Kasumi-1 (cell line): ENCODE data around the gene TBC1D16.

Experiments
- DNase-seq, 2 experiments: peaks; one replicate each; lab custom pipeline; 2025; lab: John Stamatoyannopoulos, UW

Gene TBC1D16

DNA sequence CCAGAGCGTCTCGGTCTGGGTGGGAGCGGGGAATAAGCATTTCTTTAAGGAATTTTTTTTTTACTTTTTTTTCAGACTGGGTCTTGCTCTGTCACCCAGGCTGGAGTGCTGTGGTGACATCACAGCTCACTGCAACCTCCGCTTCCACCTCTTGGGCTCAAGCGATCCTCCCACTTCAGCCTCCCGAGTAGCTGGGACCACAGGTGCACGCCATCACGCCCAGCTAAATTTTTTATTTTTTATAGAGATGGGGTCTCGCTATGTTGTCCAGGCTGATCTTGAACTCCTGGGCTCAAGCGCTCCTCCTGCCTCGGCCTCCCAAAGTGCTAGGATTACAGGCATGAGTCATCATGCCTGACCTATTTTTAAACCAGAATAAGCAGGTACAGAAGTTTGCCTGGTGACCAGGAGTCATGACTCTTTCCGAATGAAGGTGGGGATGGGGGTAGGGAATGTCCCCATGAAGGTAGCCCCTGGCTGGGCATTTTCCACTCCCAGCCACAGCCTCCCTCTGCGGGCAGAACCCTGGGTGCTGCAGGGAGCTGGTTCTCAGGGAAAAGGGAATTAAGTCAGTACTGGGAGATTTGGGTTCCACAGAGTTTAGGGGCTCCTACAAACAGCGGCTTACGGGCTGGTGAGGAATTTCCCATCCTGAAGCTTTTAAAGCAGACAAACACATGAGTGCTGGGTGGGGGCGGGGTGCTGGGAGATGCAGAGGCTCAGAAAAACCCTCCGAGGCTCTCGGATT, 48.3 kb downstream of the TBC1D16 start:
- no peak for DNase-seq

DNA sequence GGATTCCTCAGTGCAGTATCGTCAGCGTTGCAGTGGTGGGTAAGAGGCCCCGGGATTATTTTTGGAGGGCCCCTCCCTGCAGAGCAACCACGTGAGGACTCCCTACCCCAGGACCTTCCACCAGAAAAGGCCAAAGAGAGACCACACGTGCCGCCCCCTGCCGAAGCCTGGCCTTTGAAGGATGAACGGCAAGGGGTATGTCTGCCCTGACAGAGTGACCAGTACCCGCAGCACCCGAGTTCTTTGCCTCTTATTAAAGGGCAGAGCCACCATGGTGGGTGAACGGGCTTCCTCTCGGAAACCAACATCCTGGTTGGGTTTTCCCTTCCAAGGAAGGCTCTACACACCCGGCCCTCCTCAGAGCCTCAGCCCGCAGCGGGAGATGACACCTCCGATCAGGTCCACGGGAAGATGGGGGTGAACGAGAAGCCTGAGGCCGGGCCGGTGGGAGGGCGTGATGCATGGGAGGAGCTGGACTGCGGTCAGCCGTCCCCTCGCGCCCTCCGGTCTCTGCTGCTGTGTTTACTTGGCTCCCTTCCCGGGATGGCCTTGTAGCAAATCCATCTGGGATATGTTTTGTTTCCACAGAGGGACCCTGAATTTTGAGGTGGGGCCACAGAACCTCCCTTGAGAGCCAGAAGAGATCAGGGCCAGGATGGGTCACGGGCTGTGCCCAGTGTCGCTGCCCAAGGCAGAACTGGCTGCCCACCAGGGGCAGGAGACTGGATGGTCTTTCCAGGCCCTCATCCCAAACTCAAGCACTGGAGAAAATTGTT, 49.1 kb downstream of the TBC1D16 start:
- no peak for DNase-seq

DNA sequence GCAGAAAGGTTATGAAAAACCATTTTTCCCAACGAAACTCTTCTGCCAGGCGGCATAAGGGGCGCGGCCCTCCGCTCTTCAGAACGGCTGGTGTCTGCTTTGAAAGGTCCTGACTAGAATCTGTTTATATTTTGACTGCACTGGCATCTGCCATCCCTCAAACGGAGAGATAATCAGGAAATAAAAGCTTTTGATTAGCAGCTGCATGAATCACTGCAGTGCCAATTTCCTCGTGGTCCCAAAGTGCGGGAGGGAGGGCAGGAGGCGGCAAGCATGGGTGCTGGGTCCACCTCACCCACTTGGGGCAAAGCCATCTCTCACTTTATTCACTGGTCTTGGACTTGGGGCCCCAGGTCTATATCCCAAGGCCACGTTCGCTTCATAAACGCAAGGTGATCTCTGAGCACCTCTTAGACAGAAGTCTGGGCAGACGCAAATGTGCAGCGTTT, 49.7 kb downstream of the TBC1D16 start:
- DNase-seq, result no peak

DNA sequence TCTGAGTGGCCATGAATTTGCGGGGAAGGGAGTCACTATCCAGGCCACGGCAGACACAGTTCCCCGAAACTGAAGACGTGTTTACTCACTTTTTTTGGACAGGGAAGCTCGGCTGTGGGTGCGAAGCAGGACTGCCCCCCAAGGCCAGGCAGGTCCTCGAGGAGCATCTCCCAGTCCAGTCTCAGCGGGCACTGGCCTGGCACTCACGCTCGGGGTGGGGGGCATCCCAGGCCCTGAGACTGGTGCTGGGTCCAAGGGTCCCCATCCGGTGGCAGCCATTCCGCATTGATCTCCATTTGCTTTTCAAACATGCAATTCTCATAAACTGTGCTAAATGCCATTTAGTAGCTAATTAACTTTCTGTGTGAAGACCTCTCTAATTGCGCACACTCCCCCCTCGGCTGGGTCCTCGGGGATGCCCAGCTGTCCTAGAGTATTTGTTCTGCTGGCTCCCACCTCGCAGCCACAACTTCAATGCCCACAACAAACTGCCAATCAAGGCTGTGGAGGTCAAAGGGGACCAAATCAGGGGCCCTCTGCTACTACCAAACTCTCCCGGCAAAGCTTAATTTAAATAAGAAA, 50.2 kb downstream of the TBC1D16 start:
- no peak for DNase-seq

DNA sequence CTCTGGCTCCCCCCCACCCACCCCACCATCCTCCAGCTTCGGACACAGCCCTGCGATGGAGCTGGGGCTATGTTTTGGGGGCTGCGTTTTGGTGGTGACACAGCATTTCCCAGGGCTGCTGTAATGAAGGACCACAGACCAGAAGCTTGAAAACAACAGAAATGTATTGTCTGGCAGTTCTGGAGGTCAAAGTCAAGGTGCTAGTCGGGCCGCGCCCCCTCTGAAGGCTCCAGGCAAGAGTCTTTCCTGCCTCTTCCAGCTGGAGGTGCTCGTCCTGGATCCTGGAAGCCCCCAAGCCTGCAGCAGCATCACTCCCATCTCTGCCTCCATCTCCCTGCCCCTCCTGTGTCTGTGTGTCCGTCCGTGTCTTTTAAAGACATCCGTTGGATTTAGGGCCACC, 50.8 kb downstream of the TBC1D16 start:
- no peak for DNase-seq

DNA sequence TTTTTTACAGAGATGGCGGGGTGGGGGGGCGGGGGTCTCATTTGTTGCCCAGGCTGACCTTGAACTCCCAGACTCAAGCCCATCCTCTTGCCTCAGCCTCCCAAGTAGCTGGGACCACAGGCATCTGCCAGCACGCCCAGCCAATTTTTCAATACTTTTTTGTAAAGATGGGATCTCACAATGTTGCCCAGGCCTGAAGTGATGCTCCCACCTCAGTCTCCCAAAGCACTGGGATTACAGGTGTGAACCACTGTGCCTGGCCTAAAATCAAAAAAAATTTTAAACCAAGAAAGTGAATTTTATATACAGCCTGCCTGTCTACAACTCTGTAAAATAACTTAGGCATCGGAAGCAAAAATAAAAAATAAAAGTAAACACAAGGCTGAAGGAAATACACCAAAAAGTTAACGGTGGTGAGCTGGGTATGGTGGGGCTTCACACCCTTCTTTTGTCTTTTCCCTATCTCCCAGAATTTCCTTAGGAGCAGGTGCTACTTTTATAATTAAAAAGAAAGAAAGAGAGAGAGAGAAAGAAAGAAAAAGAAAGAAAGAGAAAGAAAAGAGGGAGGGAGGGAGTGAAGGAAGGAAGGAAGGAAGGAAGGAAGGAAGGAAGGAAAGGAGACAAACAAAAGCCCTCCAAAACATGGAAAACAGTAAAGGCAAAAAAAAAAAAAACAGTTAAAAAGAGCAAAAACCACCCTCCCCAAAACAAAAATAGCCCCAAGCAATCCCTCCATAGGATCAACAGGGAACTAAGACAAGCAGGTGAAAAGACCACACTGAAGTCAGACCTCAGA, 51.4 kb downstream of the TBC1D16 start:
- DNase-seq, result no peak

DNA sequence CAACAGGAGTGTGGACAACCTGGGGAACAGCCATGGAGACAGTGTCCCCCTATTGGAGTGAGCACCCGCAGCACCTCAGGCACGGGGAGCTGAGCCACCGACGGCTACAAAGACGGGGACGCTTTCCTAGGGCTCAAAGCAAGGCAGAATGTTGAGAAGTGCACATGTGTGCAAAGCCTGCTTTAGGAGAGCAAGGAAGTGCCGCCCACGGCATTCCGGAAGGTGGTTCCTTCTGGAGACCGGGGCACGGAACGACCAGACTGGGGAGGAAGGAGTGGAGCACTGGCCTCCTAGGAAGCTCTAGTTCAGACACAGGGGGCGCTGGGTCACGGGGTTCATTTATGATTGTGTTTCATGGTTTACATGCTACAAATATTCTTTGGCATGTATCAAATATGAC, 52.2 kb downstream of the TBC1D16 start:
- no peak for DNase-seq

DNA sequence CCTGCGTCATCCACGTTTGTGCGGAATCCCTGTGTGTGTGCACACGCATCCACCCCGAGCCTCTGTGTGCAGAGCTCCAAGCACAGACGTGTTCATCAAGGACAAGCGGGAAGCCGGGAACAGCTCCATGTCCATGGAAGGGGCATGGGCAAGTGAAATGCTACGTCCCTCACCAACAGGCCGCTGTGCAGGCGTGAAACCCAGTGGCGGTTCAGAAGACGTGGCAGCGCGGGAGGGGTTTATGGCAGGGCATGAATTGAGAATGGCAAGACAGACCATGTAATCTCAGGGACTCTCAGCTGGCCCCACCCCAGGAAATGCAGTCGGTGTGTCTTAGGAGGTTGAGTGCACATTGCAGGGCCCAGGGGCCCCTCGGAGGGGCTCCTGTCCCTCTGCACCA, 52.7 kb downstream of the TBC1D16 start:
- DNase-seq, result no peak

DNA sequence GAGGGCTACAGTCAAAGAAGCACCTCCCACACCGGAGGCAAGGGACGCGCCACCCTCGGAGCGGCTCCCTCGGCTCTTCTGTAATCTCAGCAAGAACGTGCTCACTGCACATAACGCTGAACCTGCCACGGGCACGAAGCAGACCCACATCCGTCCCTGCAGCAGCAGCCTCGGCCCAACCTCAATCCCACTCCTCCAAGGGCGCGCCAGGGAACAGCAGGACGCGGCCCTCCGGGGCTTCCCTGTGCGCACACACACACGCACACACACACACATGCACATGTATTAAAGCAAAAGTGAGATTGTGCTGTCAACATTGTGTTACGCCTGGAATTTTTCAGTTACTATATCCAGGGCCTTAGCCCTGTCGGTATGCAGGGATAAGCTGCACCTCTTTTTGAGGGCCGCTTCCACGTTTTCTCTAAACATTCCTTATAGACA, 54.0 kb downstream of the TBC1D16 start:
- no peak for DNase-seq

DNA sequence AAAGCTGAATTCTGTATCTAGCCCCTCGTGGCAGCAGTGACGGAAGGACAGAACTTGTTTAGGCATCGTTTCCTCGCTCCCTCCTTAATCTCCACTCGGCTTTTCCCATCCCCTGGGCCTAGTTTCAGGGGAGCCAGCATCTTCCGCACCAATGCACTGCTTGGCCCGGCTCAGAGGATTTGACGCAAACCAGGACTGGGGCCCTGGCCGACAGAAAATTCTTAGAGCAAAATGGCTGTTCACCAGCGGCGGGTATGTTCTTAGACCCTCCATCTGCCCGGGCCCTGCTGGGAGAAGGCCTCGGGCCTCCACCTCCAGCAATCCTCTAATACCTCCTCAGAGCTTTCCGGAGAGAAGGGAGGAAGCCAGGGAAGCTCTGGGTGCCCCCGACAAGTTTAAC, 54.6 kb downstream of the TBC1D16 start:
- no peak for DNase-seq

DNA sequence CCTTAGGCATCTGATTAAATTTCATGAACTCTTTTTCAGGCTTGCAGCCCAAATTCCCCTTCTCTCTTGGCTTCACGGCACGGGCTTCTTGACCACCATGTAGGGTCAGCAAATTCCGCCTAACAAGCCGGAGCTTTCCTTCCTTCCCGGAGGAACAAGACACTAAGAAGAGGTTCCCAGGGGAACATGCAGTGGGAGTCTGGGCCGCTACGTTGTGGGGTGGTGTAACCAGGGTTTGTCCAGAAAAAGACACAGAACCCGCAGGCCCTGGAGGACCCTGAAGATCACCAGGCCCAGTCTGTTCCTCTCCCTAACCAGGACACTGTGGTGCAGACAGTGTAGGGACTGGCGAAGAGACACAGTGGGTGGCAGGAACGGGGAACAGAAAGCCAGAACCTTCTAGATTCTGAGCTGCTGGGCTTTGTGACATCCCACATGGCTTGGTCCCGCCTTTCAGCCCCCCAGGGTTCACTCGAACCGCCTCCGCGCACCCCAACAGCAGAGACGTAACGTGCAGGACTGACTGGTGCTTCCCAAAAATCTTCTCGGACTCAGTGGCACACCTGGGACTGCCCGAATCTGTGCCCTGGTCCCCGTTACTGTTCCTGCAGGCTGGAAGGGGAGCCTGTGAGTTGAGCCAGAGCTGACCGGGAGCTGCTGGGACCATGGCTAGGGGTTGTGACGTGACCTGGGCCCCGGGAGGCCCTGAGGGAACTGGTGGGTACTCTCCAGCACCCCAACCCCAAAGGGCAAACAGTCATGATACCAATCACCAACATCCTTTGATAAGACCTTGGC, 55.2 kb downstream of the TBC1D16 start:
- DNase-seq, result no peak

DNA sequence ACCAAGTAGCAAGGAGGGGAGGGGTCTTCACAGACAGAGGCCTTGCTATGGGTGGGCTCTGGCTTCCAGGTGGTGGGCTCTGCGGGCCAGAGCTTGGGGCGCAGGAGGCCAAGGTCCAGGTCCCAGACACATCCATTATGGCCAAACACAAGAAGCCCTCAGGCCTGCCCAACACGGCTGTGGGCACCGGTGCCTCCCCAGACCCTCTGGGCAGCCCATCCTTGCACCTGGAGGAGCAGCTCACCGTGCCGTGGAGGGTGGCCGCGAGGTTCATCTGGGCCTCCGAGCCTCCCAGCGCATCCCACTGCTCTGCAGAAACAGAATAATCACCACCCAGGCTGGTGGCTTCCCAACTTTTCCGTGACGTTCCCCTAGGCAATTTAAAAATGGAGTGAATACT, 55.9 kb downstream of the TBC1D16 start:
- no peak for DNase-seq

DNA sequence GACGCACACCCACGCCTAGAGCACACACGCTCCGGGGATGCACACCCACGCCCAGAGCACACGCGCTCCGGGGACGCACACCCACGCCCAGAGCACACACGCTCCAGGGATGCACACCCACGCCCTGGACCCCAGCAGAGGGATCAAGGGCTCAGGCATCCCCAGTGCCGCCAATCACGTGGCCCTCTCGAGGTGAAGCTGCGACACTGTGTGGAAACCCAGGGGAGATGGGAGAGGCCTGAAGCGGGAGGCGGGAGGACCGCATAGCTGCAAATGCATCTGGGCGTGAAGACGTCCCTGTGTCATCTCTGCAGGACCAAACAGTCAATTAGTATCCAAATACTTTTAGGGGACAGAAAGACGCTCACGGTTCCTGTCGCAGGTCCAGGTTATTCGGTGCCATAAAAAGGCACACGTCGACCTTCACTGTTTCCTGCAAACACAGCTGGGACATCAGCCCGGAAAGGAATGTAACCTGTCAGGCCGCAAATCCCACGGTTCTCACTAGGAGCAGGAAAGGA, 56.4 kb downstream of the TBC1D16 start:
- DNase-seq, result no peak

DNA sequence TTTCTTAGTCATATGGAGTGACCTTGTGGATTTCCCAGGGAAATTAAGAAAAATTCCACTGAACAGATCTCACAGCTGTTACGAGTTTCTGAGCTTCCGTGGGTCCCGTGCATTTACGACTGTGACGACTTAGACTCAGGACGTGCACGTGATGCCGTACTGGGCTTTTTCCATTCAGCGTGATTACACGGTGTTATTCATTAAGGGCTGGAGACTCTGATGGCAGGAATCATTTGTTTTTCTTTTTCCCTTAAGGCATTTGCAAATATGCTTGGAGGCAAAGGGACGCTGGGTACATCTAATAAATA, 57.2 kb downstream of the TBC1D16 start:
- DNase-seq, result no peak

DNA sequence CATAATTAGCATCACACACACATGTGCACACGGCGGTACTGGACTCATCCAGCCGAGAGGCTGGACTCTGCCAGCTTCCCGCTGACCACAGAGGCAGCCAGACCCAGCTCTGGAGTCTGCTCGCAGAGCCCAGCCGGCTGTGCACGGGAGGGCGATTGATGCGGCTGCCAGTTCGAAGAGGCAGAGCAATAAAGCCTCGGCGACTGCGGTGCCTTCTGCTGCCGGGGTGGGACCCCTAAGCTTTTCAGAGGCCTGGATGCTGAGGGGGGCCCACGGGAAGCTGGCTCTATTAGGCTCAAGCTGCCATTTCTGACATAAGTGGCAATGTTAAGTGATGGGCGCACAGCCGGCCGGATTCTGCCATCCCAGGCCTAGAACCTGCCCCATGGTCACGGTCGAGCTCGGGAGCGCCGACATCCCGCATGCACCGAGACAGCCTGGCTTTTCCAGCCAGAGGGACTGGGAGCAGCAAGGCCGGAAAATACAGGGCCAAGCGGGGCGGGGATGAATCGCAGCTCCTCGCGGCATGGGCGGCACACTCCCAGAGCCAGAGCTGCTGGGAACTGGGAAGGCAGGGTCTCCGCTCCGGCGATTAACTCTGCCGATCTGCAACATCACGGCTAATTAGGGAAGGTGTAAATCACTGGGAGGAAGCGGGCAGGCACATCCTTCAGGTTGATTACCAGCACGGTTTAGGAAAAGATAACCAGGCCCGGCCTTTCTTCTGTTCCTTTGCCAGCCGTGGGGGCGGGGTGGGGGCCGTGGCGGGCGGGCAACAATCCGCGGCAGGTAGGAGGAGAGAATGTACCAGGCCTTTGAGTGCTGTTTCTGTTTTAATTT, 57.7 kb downstream of the TBC1D16 start:
- no peak for DNase-seq

DNA sequence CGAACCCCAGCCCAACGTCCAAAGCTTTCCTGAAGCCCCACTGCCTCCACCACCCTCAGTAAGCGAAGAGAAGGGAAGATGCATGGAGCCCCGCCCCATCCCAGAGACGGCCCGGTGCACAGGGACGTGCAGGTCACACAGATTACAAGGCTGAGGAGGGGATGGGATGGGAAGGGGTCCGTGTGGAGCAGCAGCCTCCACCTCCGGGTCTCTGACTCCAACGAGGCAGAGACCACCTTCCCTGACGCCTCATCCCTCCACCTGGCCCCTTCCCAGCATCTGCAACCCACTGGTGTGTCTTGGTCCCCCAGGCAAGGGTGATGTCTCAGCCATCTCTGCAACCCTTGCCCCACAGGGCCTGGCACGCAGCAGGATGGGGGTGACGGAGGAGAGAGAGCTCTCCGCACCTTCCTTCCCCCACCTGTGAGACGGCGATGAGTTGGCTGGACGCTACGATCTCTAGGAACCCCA, 58.5 kb downstream of the TBC1D16 start:
- DNase-seq, result no peak

DNA sequence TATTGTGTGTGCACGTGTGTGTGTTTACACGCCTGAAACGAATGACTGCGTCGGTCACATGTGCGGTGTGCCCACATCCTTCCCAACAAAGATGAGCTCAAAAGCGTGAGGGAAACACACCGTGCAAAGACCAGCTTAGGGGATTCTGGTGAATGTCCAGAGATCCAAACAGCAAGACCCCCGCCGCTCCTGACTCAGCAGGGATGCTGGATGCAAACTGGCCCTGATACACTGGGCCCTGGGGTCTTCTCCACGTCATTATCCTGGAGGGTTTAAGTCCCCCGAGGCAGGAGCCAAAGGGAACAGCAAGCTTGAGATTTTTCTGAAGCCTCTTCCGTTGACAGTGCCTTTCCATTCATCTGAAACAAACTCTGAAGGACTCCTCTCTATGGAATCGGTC, 59.2 kb downstream of the TBC1D16 start:
- DNase-seq, result no peak

DNA sequence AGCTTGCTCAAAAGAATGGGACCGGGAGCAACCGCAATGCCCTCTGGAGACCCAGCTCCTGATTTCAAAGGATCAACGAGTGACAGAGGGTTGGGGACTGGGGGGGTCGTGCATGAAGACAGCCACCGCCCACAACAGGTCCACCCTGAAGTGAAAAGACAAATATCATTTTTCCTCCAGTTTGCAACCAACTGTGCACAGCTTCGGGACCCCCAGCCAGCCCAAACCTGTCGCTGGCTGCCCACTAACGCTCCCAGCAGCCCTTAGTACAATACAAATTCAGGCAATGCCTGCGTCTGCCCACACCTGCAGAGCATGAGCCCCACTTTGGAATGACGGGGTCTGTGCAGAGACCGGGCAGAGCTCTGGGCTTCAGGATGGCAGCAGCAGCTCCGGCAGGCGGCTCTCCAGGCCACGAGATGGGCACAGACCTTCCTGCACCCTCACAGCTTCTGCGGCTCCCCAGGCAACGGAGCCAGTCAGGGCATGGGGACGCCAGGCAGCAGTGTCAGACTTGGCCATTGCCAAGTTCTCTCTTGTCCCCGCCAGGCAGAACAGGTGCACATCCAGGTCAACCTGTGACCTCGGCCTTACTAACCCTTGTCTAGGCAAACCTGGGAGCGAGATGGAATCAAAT, 60.1 kb downstream of the TBC1D16 start:
- no peak for DNase-seq

DNA sequence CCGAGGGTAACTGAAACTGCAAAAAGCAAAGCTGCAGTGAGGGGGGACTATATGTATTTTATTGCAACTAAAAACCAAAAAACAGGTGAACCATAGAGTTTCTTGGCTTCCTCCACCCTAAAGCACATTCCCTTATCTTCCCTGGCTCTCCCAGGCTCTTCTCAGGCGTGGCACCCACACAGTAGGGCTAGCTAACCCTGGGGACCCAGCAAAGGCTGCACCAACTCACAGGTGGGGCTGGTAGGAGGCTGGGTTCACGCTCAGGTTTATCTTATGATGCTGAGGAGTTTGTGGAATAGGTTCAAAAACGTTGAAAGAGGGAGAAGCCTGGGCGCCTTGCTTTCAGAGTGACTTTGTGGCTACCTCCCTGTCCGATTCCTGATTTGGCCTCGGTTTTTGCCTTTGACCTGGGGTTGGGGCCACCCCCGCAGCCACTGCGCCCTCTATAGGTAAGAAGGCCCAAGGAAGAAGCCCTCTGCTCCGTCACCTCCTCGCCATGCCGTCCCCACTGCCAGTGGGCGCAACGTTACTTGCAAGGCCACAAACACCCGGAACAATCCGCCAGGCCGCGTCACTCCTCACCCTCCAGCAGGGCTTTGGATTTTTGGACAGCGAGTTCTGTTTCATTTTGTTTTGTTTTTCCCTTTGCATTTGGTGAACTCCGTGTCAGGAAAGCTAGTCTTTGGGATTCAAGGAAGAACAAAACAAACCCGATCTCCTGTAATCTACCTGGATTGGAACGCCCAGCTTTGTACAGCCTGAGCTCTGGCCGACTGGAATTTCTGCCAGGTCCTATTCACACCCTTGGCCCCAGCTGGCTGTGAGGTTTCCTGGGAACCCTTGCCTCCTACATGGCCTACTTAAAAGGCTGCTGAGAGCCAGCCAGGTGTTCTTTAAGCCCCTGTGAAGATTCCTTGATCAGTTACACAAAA, 60.8 kb downstream of the TBC1D16 start:
- peak in 1 of 2 experiments; percentile 21 for DNase-seq
